H9 (cell line): ENCODE measurements around the gene TRPC4AP. TPM values are rescaled to one million over a fixed set of nuclear protein-coding genes. Genes with fewer than 3 reads are reported as not detected.

Experiments used
- DNase-seq: peaks from one replicate; pipeline ENCODE4 v3.0.0-alpha.2; 2017
- H2AFZ ChIP-seq: one replicate; pipeline ENCODE4 v1.6.1; 2013; ENCODE audit warnings: mild to moderate bottlenecking, low read length, control low read depth, moderate library complexity
- H2AK5ac ChIP-seq: 2 replicates; pipeline ENCODE4 v1.6.1; 2013; ENCODE audit warnings: low read length, control low read depth, mixed read lengths; ENCODE audit not compliant: insufficient read length
- H2BK120ac ChIP-seq: one replicate; pipeline ENCODE4 v1.6.1; 2013; ENCODE audit warnings: low read depth, mild to moderate bottlenecking, low read length, control low read depth, inconsistent platforms; ENCODE audit not compliant: poor library complexity, severe bottlenecking
- H2BK12ac ChIP-seq: 2 replicates; pipeline ENCODE4 v1.6.1; 2013; ENCODE audit warnings: low read length, control low read depth, mixed read lengths, low read depth; ENCODE audit not compliant: insufficient read length
- H2BK15ac ChIP-seq: 2 replicates; pipeline ENCODE4 v1.6.1; 2013; ENCODE audit warnings: low read depth, low read length, control low read depth
- H2BK20ac ChIP-seq: one replicate; pipeline ENCODE4 v1.6.1; 2013; ENCODE audit warnings: low read depth, mild to moderate bottlenecking, low read length, control low read depth, inconsistent platforms; ENCODE audit not compliant: poor library complexity, severe bottlenecking
- H2BK5ac ChIP-seq: 2 replicates; pipeline ENCODE4 v1.6.1; 2013; ENCODE audit warnings: low read length, control low read depth, mixed read lengths; ENCODE audit not compliant: insufficient read length
- H3K14ac ChIP-seq: 2 replicates; pipeline ENCODE4 v1.6.1; 2013; ENCODE audit warnings: low read length, control low read depth; ENCODE audit not compliant: insufficient read depth
- H3K18ac ChIP-seq: 2 replicates; pipeline ENCODE4 v1.6.1; 2013; ENCODE audit warnings: low read depth, mild to moderate bottlenecking, mixed read lengths, low read length, control low read depth; ENCODE audit not compliant: insufficient read length
- H3K23ac ChIP-seq: 2 replicates; pipeline ENCODE4 v1.6.1; 2013; ENCODE audit warnings: low read length, control low read depth, mixed read lengths, low read depth; ENCODE audit not compliant: insufficient read length
- H3K23me2 ChIP-seq: 2 replicates; pipeline ENCODE4 v1.6.1; 2013; ENCODE audit warnings: low read depth, mild to moderate bottlenecking, mixed read lengths, low read length, control low read depth; ENCODE audit not compliant: insufficient read length, poor library complexity, severe bottlenecking
- H3K27ac ChIP-seq: 2 replicates; pipeline ENCODE4 v1.5.1; 2013; ENCODE audit warnings: low read length, control low read depth, mixed read lengths, low read depth; ENCODE audit not compliant: insufficient read length
- H3K27me3 ChIP-seq: 2 replicates; pipeline ENCODE4 v1.6.1; 2013; ENCODE audit warnings: low read length, control low read depth, inconsistent platforms; ENCODE audit not compliant: insufficient read depth
- H3K4ac ChIP-seq: 2 replicates; pipeline ENCODE4 v1.6.1; 2013; ENCODE audit warnings: low read depth, mild to moderate bottlenecking, control low read depth, inconsistent platforms, low read length, moderate library complexity
- H3K4me1 ChIP-seq: 2 replicates; pipeline ENCODE4 v1.6.1; 2013; ENCODE audit warnings: low read length, control low read depth, inconsistent platforms; ENCODE audit not compliant: insufficient read depth
- H3K4me2 ChIP-seq: 2 replicates; pipeline ENCODE4 v1.6.1; 2013; ENCODE audit warnings: low read length, control low read depth, mixed read lengths; ENCODE audit not compliant: insufficient read length, insufficient read depth
- H3K56ac ChIP-seq: 2 replicates; pipeline ENCODE4 v1.6.1; 2013; ENCODE audit warnings: low read depth, mild to moderate bottlenecking, mixed read lengths, low read length, control low read depth; ENCODE audit not compliant: insufficient read length
- H3K79me1 ChIP-seq: 2 replicates; pipeline ENCODE4 v1.6.1; 2013; ENCODE audit warnings: low read depth, mild to moderate bottlenecking, moderate library complexity, low read length, control low read depth, inconsistent platforms; ENCODE audit not compliant: insufficient read depth, poor library complexity, severe bottlenecking
- H3K79me2 ChIP-seq: 2 replicates; pipeline ENCODE4 v1.6.1; 2013; ENCODE audit warnings: low read length, control low read depth, inconsistent platforms; ENCODE audit not compliant: insufficient read depth
- H3K9ac ChIP-seq: 2 replicates; pipeline ENCODE4 v1.6.1; 2013; ENCODE audit warnings: low read length, control low read depth, mixed read lengths; ENCODE audit not compliant: insufficient read length; ENCODE audit errors: extremely low read depth
- H3K9me3 ChIP-seq: one replicate; pipeline ENCODE4 v1.6.1; 2013; ENCODE audit warnings: low read depth, low read length, inconsistent platforms; ENCODE audit not compliant: control insufficient read depth
- H3T11ph ChIP-seq: one replicate; pipeline ENCODE4 v1.6.1; 2013; ENCODE audit warnings: mild to moderate bottlenecking, low read length, control low read depth, inconsistent platforms
- H4K20me1 ChIP-seq: one replicate; pipeline ENCODE4 v1.6.1; 2013; ENCODE audit not compliant: control insufficient read depth, insufficient read length, insufficient read depth
- H4K5ac ChIP-seq: 2 replicates; pipeline ENCODE4 v1.6.1; 2013; ENCODE audit warnings: low read depth, mild to moderate bottlenecking, mixed read lengths, low read length, control low read depth; ENCODE audit not compliant: insufficient read length
- H4K8ac ChIP-seq: replicated peaks from 2 replicates; pipeline ENCODE4 v1.6.1; 2013; ENCODE audit warnings: low read length, control low read depth, mixed read lengths, low read depth; ENCODE audit not compliant: insufficient read length
- H4K91ac ChIP-seq: 2 replicates; pipeline ENCODE4 v1.6.1; 2013; ENCODE audit warnings: low read depth, mild to moderate bottlenecking, moderate library complexity, mixed read lengths, low read length, control low read depth; ENCODE audit not compliant: insufficient read length
- H3K27ac Mint-ChIP-seq, 3 experiments: 2 replicates in 2 of 3; 3 replicates in 1 of 3; pipeline ENCODE4 v1.8.0; 2020 to 2021; ENCODE audit warnings: mixed read lengths in 3 of 3, mild to moderate bottlenecking in 1 of 3, moderate library complexity in 1 of 3
- H3K27me3 Mint-ChIP-seq: 2 replicates; pipeline ENCODE4 v1.8.0; 2021; ENCODE audit warnings: low read depth, mild to moderate bottlenecking, moderate library complexity, mixed read lengths
- H3K36me3 Mint-ChIP-seq, 3 experiments: 2 replicates in 2 of 3; 3 replicates in 1 of 3; pipeline ENCODE4 v1.8.0; 2020 to 2021; ENCODE audit warnings: low read depth in 3 of 3, mixed read lengths in 3 of 3; ENCODE audit not compliant: insufficient read depth in 1 of 3
- H3K4me1 Mint-ChIP-seq, 2 experiments: 2 replicates each; pipeline ENCODE4 v1.8.0; 2020; ENCODE audit warnings: mixed read lengths in 2 of 2
- H3K4me3 Mint-ChIP-seq, 2 experiments: 2 replicates in 1 of 2; 3 replicates in 1 of 2; pipeline ENCODE4 v1.8.0; 2020 to 2021; ENCODE audit warnings: mild to moderate bottlenecking in 2 of 2, mixed read lengths in 2 of 2, moderate library complexity in 1 of 2
- H3K9me3 Mint-ChIP-seq, 2 experiments: 2 replicates in 1 of 2; 3 replicates in 1 of 2; pipeline ENCODE4 v1.8.0; 2020; ENCODE audit warnings: mild to moderate bottlenecking in 2 of 2, mixed read lengths in 2 of 2, moderate library complexity in 1 of 2
- CTCF ChIP-seq: fragments of 200-600 bp; sonication (generic); conservative IDR thresholded peaks from 3 replicates; pipeline ENCODE4 v1.8.0; 2021; ENCODE audit warnings: antibody characterized with exemption, mild to moderate bottlenecking
- total RNA-seq: library from RNA; stranded (reverse); gene quantifications from 2 replicates; pipeline ENCODE4 v1.2.1, GENCODE V29; 2021

Gene TRPC4AP
- total RNA-seq, 1 experiment from 2014 or later, result 93.9 TPM

GRCh38 chr20:35042268-35042667 lies 50.3 kb downstream of the TRPC4AP start:
- Histone ChIP-seq H3K4ac (no peak overlapping the region), H3T11ph (no peak overlapping the region), H3K4me2 (no peak overlapping the region), H3K56ac (no peak overlapping the region), H3K9ac (no peak overlapping the region), H3K4me1 (no peaks in the 10 kb centered on the region), H3K79me2 (no peaks in the 10 kb centered on the region), H2BK12ac (no peak overlapping the region), H2AFZ (no peak overlapping the region), H3K27me3 (no peaks in the 10 kb centered on the region), H3K14ac (no peak overlapping the region), H4K20me1 (no peaks in the 10 kb centered on the region), H3K9me3 (no peaks in the 10 kb centered on the region), H3K23ac (no peak overlapping the region), H2BK20ac (no peak overlapping the region), H2BK5ac (no peak overlapping the region), H2AK5ac (no peak overlapping the region), H3K79me1 (no peaks in the 10 kb centered on the region), H4K91ac (no peak overlapping the region), H3K23me2 (no peaks in the 10 kb centered on the region), H4K5ac (no peak overlapping the region), H2BK15ac (no peak overlapping the region), H2BK120ac (no peak overlapping the region), H3K18ac (no peak overlapping the region), H4K8ac (no peak overlapping the region), H3K27ac (no peak overlapping the region)
- no peak for TF ChIP-seq CTCF
- H3K27ac Mint-ChIP-seq, result no peak overlapping the region
- H3K27me3 Mint-ChIP-seq, result no peaks in the 10 kb centered on the region
- H3K9me3 Mint-ChIP-seq, result no peaks in the 10 kb centered on the region
- no peaks in the 10 kb centered on the region for H3K4me1 Mint-ChIP-seq
- DNase-seq, result no peak
- no peak overlapping the region for H3K4me3 Mint-ChIP-seq
- peaks cover 4 to 40% (median 36%) of the 10 kb centered on the region in 3 experiments; a peak in 6 of 7 replicates for H3K36me3 Mint-ChIP-seq
